Stimulated activated CD4-positive, alpha-beta T cell treated with anti-CD3 and anti-CD28 coated beads, TNF-alpha, amount 100 ng/mL, for 24 hours (primary cell): Measurements from ENCODE around the gene QSOX2.
"Not testable (repeated sequence)": the region's sequence is repeated elsewhere in the genome, so short reads cannot be mapped to it uniquely, and the experiment has no call there.

ENCODE experiments used
- DNase-seq, 3 experiments: peaks; one replicate each; pipeline ENCODE4 v3.0.0-alpha.2; 2020; ENCODE audit warnings: low read depth in 3 of 3

The QSOX2 gene

DNA sequence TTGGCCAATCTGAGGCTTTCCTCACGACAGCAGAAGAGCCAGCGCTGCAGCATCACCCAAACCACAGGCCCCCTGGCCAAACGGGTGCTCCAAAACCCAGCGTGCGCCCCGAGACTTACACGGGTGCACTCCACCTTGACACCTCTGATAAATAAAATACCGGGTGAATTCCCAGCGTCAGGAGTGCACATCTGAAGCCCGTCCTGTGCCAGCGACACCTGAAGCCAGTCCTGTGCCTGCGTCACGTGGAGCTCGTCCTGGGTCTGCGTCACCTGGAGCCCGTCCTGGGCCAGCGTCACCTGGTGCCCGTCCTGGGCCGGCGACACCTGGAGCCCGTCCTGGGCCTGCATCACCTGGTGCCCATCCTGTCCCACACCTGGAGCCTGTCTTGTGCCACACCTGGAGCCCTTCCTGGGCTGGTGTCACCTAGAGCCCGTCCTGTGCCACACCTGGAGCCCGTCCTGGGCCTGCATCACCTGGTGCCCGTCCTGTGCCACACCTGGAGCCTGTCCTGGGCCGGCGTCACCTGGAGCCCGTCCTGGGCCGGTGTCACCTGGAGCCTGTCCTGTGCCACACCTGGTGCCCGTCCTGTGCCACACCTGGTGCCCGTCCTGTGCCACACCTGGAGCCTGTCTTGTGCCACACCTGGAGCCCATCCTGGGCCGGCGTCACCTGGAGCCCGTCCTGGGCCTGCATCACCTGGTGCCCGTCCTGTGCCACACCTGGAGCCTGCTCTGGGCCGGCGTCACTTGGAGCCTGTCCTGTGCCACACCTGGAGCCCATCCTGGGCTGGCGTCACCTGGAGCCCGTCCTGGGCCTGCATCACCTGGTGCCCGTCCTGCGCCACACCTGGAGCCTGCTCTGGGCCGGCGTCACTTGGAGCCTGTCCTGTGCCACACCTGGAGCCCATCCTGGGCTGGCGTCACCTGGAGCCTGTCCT lies 8.9 kb downstream of the QSOX2 start:
- not testable (repeated sequence) for DNase-seq

DNA sequence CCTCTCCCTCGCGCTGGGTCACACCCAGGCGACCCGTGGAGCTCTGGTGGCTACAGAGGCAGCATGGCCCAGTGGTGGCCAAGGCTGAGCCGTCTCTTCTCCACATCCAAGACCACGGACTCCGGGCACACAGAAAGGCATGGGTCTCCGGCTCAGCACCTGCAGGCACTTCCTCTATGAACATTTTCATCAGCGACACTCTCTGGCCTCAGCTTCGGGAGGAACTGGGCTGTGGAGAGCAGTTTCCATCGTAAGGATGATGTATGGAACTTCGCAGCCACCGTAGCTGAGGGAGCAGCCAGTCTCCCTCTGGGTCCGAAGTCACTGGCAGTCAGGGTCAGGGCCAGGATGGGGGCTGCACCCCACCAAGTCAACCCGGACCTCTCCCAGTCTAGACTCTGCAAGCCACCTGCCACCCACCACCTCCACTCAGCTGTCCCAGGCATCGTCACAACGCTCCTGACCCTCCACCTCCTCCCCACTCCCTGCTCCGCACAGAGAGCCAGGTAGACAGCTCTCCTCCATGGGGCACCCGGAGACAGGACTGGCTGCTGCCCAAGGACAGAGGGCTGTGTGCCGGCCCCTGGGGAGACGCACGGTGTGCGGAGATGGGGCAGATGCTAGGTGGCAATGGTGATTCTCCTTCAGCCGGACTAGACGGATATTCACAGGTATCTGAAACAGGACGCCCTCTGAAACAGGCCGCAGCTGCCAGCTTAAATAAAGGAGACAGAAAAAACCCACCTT lies 9.7 kb downstream of the QSOX2 start:
- no peak for DNase-seq

DNA sequence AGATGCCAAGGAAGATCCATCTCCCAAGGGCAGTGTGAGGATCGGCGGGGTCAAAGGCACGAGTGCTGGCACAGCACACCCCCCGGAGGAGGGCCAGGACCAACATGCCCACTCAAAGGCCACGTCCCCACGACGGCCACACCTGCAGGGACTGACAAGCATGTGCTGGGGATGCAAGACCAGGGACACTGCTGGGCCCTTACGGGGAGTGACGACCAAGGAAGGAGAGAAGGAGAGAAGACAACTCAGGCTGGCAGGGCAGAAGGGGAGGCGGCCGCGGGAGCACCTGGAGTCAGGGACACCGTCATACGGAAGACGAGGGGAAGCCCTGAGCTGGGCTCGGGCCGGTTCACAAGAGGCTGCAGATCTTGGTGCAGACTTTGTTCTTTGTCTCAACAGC lies 10.4 kb downstream of the QSOX2 start:
- DNase-seq: no peak

DNA sequence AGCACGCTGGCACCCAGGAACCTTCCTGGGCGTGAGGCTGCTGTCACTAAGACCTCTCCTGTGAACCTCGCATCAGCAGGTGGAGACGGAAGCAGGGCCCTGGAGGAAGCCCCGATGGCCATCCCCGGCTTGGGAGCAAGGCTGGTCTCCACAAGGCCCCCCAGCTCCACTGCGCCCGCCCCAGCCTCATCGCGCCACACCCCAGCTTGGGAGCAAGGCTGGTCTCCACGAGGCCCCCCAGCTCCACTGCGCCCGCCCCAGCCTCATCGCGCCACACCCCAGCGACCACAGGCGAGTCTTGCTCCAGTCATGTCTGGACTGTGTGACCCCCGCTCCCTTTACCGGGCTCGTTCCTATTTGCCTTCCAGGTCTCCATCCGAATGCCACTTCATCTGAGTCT lies 11.0 kb downstream of the QSOX2 start:
- DNase-seq: no peak

DNA sequence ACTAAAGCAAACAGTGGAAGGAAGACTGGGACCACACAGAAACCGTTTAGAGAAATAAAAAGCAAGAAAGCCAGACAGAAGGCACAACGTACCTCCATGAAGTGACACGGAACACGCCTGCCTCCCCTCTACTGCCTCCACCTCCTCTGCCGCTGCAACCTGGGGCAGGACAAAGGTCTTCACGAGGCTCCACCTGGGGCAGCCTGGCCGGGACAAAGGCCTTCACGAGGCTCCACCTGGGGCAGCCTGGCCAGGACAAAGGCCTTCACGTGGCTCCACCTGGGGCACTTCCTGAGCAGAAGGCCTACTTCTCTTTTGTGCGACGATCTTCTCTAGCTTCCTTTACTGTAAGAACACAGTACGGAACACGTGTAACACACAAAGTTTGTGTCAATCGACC lies 11.7 kb downstream of the QSOX2 start:
- DNase-seq: no peak

DNA sequence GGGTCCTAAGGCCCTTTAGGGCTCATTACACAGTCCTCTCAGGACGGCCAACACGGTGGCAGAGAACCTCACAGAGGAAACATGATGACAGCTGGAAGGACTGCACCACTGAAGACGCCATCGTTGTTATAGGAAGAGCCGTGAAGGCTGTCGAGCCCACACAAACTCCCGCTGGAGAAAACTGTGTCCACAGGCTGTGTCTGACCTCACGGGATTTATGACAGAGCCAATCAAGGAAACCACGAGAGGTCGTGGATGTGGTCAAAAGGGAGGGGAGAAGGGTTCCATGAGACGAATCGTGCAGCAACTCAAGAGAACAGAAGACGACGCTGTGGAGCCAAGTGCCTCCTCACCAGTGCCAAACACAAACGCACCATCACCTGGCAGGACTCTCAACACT lies 12.2 kb downstream of the QSOX2 start:
- DNase-seq: no peak

DNA sequence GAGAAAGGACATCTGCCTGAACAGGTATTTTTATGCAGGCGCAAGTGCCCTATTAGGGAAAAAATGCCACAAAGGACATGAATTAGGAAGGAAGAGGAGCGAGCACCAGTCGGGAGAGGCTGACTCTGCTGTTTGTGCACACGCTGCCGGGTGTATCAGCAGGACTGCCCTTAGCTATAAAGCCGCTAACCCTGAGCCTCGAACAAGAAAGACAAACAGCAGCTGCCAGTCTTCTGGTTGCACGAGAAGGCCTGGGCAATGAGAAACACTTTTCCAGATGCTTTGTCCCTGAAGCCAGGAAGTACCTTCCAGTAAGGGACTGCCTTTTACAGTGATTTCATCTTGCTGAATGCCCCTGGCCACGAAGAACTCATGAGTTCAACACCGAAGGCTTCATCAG lies 12.6 kb downstream of the QSOX2 start:
- no peak for DNase-seq

DNA sequence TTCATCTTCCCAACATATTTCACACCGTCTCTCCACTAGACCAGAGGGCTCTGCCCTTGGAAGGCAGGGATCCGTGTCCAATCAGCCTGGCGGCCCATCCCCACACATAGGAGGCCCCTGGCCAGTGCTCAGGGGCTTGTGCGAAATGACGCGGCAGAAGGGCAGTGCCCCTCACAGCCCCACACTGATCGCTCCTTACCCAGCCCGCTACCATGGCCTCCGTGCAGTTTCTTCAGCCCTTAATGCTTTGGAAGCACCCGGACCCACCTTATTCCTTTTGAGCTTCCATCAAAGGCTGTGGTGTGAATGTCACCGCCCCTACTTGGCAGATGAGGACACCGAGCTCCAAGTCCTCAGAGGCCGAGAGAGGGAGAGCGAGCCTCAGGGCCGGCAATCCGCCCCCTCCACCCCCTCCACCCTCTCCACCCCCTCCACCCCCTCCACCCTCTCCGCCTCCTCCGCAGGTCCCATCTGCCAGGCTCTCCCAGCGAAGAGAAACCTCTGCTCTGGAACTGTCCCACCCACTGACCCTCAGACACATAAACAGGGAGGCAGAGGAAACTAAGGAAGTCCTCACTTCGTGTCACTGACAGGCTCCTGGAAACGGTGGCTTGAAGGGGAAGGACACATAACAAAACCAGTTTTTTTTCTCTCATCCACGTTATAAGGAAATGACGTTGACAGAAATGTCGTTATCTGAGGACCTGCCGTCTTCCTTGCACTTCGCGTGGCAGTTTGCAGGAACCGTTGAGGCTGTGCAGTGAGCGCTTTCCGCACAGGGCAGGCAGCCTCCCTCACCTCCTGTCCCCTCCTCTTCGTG lies 13.9 kb downstream of the QSOX2 start:
- DNase-seq: no peak

DNA sequence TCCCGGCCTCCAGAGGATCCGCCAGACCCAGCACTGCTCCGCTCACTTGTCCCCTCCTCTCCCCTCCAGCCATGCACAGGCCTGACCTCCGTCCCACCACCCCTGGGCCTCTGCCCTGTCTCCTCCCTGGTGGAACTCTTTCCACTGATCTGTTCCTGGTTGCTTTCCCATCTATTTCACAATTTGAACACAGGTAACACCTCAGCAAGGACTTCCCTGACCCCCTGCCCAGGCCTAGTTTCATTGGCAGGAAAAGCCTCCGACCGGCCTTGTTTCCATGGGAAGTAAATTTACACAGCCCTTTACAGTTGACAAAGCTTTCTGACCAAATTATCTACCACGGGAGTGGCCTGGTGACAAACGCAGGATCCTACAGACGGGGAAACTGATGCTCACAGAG lies 14.8 kb downstream of the QSOX2 start:
- no peak for DNase-seq

DNA sequence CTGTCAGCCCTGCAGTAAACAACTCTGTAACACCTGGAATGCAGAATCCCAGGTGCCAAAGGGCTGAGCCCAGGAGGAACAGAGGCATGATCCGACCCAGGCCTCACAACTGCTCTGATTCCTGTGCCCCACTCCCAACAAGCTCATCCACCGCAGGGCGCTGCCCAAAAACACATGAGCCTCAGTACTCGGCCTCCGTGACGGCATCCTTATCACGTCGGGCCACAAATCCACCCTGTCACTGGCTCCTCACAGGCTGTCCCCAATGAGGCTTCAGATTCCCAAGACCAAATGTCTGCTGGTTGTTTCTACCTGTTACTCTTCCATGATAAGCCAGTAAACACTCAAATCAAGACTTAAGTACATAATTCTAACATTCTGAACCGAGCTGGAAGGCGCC lies 15.2 kb downstream of the QSOX2 start:
- DNase-seq: no peak

DNA sequence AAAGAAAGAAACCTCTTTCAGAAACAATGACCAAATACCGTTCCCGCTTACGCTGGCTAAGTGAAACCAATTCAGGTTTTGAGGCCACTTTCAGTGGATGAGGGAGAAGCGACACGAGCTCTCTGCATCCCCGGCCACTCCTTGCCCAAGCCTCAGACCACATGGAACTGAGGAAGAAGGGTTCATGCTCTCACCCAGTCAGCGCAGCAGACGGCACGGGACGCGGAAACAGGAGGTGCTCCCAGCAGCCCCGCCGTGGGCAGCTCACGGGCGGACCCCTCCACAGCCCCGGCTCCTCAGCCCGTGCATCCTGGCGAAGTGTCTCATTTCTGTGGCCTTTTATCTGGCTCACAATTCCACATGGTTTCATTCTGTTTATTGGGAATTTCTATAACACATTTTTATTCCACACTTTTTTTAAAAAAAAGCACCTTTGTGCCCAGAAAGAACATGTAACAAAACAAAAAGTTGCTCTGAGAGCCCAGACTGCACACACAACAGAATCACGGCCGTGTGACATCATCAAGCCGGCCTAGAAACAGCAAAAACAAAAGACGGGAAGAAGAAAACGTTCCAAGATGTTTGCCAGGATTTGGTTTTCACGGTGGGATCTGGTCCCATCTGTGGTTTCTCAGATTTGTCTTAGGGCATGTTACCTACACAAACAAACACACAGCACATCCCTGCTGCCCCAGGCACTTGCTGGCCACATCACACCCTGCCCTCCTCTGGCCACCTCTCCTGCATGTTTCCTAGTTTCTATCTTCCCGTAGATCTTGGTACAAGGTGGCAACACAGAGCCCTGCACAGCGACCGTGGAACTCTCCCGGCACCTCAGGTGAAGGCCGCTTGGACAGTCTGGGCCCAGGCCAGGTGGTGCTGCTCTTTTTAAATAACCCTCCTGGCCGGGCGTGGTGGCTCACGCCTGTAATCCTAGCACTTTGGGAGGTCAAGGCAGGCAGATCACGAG lies 16.2 kb downstream of the QSOX2 start:
- DNase-seq: no peak

DNA sequence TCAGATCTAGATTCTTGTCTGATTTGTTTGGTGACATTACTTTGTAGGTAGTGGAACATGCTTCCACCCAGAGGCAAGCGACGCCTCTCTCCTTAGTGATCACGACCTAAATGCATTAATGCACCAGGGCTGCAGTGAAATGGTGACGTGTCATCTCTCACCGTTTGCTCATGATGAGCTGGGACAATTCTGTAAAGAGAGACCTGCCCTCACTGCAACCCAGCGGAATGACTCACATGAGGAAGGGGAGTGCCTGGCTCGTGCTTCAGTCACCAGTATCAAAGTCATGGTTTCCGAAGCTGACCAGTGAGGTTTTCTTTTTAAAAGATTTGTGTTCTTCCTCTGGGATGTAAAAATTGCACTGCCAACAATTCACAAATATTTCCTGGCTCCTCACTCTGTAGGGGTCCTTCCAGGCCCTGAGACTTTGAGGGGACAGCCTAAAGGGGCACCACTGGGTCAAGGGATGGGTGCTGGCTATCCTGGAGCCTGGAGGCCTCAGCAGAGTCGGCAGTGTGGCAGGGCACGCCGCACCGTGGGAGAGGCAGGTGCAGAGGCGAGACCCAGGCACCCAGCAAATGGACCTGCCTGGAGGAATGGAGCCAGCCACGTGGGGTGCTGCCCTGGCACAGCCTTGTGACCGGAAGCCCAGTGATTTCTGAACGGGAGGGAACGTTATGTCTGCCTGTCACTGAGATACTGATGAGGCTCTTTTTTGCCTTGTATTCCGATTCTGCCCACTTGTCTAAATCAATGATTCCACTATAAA lies 17.3 kb downstream of the QSOX2 start:
- peak in 1 of 3 experiments; percentile 12 for DNase-seq

DNA sequence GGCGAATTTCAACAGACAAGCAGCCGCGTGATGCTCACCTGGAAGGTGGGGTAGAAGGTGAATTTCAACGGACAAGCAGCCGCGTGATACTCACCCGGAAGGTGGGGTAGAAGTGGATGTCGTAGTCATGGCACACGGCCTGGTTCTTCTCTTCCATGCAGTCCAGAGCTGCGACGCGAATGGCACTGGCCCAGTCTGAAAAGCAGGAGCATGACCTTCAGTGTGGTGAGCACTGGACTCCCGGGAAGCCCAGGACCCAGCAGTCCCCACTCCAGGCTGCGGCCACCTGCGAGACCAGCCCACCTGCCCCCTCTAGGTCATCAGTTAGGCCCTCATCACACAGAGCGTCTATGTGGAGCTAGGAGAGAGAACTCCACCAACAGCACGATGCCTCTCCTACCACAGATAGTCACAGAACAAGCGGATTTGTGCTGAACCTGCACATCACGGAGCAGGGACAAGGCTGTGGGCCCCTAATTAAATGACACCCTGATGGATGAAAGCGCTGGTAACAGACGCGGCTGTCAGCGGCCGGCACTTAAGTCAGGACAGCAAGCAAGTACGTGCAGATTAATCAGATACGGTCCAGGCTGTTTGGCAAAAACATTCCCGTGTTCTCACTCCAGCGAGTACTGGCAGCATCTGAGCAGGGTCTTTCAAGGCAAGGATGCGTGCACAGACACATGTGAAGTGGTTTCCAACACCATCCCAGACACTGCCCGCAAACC lies 18.8 kb downstream of the QSOX2 start:
- DNase-seq: no peak

DNA sequence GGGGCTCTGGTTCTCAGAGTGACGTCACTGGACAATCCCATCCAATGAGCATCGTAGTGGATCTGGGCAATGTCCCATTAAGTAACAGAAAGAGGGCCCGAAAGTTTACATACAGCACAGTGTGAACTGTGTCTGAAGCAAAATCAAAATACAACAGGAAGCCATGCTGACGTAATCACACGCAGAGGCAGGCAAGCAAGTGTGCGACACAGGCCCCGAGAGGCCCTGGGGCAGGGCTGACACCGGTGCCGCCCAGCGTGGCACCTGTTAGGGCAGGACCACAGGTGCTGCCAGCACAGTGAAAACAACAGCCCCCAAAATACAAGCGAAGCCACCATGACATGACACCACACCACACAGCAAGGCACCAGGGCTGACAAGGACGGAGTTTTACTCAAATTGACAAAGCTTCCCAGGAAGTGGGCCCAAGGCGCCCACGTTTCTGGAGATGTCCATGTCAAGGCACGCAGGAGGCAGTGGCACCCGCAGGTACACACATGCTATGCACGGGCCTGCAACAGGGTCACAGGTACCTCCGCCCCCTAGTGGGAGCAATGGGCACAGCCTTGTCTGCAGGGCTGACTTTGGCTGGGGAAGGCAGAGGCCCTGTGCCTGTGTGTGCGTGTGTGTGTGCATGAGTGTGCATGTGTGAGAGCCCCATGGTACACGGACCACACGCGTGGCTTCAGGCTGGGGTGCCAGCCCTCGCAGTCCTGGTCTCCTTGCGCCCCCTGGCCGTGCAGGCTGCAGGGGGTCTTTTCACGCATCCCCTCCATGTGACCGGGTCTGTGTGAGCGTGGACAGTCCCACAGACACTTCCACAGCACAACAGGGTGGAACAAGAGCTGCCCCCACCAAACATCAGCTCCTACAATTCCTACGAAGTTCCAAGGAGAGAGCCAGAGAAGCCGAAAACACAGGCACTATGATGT lies 19.6 kb downstream of the QSOX2 start:
- peak; percentile 43 to 69 (median 45) for DNase-seq

DNA sequence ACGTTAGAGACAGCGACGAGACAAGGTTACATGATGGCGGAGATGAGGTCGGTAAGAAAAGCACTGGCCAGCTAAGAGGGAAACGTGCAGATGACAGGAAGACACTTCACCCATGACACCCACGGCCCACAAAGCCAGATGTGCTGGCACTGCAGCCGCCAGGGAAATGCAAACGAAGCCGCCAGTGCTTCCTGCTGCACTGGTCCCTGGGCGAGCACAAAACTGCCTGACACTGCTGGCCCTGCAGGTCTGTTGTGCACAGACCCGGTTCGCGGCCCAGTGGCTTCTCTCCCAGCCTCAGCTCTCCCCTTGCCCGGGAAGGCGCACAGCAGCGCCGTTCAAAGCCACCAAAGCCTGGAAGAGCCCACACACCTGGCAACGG lies 20.3 kb downstream of the QSOX2 start:
- no peak for DNase-seq

DNA sequence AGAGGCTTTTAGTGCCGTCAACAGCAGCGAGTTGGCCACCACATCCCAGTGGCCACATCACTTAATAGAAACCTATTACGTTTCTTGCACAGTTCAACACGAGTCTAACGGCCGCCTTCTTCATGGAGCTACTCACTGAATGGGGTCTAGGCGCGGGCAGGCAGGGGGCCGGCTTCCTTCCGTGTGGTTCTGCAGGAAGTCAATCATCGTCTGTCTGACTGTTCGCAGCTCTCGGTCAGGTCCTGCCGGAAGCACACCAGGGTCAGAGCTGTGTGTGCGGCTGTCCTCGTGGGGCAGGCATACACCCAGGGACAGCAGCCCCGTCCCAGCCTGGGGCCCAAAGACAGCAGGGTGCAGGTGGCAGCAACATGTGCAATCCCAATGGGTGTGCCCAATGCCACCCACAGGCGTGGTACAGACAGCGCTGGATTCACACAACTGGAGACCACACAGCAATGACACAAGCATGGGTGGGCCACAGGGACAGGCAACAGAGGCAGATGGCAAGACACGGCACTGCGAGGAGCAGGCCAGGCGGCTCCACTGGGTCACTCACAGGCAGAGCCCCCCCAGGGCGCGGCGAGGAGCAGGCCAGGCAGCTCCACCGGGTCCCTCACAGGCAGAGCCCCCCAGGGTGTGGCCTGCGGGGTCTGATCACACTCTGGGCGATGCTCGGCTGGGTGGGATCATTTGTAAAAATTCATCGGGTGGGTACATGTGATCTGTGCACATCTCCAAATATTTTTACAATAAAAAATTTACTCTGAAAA lies 21.6 kb downstream of the QSOX2 start:
- DNase-seq: no peak

DNA sequence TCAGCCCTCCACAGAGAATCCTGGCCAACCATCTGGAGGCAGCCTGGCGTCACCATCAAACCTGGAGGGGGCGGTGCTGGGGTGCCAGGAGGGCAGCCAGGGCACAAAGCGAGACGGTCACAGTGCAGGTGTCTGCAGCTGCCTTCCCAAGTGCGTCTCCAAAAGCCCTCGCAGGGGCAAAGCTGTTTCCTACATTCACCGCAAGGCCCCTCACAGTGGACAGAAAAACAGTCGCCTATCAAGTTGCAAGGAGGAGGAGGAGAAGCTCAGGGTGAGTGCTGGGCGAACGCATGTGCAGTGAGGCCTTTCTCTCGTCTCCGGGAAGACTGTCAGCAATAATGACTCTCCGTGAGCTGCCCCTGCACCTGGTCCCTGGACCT lies 22.7 kb downstream of the QSOX2 start:
- no peak for DNase-seq
